GOT3 (cell line): ENCODE measurements around the gene PDZK1IP1.
A peak's percentile ranks its signal among the peaks of the same experiment; 100 is the strongest.
"Not testable (repeated sequence)": the region's sequence is repeated elsewhere in the genome, so short reads cannot be mapped to it uniquely, and the experiment has no call there.

Source experiments
- DNase-seq: peaks from one replicate; lab custom pipeline; 2025; ENCODE audit warnings: mixed read lengths; lab: John Stamatoyannopoulos, UW

PDZK1IP1 gene

DNA sequence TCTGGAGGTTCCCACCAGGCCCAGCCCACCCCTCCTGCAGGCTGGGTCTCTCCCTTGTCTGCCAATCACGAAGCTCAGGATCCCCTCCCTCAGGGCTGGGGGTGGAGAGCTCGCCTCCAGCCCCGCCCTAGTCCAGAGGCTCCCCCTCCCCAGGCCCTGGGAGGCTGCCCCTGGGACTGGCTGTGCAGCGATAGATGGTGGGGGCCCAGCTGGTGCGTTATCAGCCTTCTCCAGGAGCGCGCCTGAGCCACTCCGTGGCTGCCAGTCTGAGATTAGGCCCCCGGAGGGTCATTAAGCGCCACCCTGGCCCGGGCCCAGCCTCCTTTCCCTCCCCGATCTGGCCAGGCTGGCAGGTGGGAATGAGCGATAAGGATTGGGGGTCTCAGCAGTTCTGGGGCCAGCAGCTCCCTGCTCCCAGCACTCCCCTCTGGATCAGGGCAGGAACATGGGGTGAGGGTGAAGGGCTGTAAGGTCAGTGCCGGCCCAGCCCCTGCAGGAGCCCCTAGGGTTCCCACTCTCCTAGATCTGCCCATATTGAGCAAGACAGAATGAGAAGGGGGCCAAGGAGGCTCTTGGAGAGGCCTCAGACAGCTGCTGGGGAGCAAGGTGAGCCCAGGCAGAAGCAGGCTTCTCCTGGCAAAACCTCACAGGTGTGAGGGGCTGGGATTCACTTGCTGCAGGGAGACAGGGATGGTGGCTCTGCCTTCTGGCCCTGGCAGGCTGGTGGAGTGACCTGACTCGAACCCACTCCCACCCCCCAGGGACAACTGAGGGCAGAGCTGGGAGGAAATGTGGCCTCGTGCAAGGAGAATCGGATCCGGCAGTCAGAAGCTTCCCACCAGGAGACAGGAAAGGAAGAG, 8.5 kb downstream of the PDZK1IP1 start:
- no peak for DNase-seq

DNA sequence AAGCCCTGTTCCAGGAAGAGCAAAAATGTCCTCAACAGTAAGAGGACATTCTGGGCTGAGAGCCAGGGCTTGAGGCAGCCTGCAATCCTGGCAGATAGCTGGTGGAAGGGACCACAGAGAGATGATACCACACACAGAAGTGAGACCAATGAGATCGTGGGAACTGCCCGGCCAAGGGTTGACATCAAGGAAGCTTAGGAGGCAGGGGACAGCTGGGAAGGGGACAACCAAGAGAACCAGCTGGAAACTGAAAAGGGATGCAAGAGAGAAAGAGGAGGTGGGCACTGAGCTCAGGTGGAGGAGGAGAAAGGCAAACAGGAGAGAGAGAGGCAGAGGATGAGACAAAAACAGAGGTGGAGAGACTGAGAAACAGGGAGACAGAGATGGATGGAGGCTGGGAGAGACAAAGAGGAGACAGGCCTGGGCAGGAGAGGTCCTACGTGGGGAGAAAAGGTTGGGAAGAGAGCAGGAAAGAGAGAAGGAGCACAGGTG, 9.2 kb downstream of the PDZK1IP1 start:
- DNase-seq: no peak

DNA sequence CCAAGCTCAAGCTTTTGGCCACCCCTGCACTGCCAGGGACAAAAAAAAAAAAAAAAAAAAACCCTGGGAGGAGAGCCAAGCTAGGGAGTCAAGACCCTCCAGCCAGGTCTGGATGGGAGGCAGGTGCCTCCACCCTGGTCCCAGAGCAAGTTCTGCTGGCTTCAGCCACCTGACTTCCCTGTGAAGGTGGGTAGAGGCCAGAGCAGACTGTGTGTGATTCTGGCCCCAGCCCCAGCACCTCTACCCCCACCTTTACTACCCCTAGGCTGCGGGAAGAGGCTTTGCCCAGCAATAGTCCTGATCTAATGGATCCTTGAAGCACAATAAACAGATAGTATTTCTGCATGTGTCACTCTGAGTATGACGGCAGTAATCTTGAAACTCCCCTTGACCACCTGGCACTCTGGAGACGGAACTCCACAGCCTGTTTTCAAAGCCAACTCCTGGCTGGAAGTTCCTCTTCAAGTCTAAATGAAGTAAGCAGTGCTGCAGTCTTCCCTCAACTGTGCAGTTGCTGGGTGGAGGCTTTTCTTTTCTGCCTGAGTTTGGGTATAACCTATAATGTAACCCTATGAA, 9.8 kb downstream of the PDZK1IP1 start:
- DNase-seq: no peak

DNA sequence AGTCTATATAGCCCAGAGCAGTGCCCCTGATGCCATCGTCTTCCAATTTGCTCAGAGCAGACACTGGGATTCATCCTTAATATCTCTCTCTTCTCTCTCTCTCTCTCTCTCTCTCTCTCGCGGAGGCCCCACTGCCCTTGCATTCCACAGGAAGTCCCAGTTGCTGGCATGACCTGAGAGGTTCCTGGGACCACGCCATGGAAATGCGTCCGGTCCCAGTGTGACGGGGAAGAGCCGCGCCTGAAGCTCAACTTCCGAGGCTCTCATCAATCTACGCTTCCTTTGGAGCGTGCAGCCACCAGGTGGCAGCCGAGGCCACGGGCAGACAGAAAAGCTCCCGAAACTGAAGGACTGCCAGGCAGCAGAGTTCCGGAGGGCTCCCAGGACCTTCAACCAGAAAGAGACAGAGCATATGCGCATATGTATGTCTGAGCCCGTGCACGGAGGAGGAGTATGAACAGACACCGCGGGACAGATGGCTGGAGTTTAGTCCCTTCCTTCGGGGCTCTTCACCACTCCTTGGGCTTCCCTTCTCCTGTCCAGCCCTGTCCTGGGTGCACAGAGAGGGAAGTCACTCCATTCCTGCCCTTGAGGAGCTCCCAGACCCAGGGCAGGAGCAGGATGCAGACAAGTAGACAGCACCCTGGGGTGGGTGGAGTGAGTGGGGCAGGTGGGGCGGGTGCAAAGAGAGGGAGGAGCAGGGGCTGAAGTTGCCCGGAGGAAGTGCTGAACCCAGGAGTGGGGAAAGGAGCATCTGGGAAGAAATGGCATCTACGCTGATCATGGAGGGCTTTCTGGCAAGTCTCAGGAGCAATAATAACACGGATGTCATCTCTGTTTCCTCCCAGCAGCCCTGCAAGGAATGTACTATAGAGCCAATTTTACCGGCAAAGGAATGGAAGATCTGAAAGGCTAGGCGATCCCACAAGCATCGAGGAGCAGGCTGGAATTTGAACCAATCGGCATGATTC, 10.5 kb downstream of the PDZK1IP1 start:
- DNase-seq: peak; percentile 78

DNA sequence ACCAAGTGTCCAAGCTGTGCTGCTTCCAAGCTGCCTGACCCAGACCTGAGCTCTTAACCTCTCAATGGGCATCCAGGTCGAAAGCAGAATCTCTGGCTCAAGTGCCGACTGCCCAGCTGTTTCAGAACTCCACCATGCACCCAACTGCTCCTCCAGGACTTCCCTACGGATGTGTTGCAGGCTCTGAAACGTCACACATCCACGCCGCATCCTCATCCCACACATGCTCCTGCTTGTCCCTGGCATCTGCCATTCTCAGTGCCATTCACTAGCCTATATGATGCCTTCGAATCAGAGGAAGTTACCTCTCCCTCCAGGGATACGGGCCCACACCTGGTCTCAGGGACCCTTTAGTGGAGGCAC, 11.2 kb downstream of the PDZK1IP1 start:
- DNase-seq: no peak

DNA sequence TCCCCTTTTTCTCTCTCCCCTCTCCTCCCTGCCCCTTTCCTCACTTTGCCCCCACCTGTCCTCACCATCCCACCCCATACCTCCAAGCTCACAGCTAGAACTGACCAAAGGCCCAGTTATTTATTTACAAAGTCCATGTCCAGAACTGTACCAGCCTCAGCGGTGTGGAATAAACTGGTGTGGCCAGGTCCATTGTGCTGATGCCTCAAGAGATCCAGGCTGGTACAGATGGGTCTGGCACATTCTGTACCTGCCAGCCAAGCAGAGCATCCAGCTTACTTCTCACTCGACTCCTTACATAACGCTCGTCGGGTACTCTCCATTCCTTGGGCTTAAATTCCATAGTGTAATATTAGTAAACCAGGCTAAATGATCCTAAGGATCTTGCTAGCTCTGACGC, 11.8 kb downstream of the PDZK1IP1 start:
- DNase-seq: no peak

DNA sequence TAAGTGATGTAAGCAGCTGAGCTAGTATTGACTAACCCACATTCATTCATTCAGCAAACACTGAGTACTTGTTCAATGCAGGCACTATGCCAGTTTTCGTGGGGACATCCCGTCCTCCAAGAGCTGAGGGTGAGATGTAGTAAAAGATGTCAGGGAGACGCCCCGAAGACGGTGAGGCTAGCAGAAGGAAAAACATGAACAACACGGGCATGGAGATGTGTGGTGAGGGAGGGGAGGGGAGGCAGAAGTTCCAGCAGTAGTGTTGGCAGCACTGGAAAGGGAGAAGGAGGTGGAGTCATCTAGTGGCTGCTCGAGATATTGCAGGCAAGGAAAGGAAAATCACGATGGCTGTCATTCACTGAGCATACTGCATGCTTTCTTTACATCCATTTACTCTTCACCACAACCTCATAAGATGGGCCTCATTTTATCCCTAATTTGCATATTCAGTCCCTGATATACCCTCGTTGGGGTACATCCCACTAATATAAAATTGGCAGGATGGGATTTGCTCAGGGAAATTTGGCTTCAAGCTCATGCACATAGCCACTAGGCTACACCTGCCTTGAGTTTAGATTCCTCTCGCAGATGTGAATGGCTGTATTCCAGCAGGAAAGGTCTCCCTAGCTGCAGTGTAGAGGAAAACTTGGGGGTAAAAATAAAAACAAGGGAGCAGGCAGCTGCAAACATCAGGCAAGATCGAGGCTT, 14.5 kb downstream of the PDZK1IP1 start:
- no peak for DNase-seq

DNA sequence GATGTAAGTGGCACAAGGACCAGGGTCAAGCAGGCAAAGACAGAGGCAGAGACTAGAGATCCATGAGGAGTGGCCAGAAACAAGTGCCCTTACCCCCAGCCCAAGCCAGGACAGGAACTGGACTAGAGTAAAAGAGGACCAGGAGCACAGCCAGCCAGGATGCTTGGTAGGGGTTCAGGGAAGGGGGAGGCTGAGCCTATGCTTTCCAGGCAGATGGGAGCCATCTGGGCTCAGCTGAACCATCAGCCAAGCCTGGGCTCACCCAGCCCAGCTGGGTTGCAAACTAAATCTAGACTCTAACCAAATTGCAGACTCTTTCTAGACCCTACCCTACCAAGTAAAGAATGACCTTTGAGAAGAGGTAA, 15.2 kb downstream of the PDZK1IP1 start:
- no peak for DNase-seq

DNA sequence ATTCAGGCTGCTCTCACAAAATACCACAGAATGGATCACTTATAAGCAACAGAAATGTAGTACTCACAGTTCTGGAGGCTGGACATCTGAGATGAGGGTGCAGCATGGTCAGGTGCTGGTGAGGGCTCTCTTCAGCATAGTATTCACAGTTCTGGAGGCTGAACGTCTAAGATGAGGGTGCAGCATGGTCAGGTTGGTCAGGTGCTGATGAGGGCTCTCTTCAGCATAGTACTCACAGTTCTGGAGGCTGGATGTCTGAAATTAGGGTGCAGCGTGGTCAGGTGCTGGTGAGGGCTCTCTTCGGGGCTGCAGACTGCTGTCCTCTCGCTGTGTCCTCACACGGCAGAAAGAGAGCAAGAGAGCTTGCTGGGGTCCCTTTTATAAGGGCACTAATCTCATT, 17.1 kb downstream of the PDZK1IP1 start:
- no peak for DNase-seq

DNA sequence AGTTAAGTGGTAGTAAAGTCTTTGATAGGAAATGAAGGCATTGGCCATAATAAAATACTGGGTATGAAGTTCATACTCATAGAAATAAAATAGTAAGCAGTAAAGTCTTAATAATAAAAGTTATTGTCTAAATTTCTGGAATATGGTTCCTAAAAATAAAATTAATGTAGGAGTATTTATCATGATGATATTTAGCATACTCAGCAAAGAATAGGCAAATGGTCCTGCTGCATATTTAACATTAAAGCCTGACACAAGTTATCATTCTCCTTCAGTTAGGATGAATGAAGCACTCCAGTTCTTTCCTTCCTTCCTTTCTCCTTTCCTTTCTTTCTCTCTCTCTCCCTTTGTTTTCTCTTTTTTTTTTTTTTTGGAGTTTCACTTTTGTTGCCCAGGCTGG, 25.3 kb downstream of the PDZK1IP1 start:
- DNase-seq: no peak

DNA sequence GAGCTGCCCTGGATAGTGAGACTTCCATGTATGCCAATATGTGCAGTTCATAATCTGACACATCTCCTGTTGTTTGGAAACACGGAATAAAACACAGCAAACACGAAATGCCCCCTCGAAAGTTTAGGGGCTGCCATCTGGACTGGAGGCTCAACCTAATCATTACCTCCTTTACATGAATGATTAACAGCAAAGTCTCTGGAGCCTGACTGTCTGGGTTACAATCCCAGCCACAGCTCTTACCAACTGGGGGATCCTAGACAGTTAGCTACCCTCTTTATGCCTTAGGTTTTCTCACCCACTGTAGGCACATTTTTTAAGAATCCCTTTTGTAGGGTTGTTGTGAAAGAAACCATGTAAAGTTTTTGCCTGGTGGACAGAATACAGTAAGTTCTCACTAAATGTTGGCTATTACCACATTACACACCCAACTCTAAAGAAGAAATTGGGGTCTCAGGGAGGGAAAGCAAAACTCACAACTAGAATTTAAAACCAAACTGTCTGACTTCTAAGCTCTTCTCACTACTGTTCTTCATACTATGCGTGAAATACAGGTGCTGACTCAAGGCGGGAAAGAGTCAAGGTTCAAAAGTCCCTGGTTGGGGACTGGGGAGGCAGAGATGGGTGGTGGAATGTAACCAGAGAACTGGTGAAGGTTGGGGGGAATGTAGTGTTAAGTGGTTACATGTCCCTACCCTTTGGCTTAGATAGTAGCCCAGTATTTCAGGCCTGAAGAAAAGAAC, 28.4 kb downstream of the PDZK1IP1 start:
- DNase-seq: no peak

DNA sequence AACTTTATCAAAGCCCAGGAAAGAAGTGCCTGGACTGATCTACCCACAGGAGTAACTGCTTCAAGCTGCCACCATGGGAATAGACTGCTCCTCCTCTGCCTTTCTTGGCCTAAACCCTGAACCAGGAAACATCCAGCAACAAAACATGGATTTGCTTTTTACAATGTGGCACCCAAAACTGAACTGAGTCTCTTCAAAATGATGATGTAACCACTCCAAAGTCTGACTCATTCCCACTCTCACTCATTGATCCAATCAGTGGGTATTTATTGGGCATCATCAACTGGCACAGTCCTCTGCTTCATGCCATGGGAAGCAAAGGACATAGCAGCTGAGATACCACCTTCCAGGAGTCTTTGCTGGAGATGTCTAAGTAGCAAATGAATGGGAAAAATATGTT, 29.1 kb downstream of the PDZK1IP1 start:
- DNase-seq: no peak

DNA sequence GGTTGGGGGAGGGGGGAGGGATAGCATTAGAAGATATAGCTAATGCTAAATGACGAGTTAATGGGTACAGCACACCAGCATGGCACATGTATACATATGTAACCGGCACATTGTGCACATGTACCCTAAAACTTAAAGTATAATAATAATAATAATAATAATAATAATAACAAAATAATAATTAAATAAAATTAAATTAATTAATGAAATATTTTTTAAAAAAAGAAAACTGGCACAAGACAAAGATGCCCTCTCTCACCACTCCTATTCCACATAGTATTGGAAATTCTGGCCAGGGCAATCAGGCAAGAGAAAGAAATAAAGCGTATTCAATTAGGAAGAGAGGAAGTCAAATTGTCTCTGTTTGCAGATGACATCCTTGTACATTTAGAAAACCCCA, 31.9 kb downstream of the PDZK1IP1 start:
- not testable (repeated sequence) for DNase-seq

DNA sequence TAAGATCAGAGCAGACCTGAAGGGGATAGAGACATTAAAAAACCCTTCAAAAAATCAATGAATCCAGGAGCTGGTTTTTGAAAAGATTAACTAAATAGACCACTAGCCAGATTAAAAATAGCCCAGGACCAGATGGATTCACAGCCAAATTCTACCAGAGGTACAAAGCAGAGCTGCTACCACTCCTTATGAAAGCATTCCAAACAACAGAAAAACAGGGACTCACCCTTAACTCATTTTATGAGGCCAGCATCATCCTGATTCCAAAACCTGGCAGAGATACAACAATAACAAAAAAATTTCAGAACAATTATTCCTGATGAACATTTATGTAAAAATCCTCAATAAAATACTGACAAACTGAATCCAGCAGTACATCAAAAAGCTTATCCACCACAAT, 33.4 kb downstream of the PDZK1IP1 start:
- DNase-seq: not testable (repeated sequence)

DNA sequence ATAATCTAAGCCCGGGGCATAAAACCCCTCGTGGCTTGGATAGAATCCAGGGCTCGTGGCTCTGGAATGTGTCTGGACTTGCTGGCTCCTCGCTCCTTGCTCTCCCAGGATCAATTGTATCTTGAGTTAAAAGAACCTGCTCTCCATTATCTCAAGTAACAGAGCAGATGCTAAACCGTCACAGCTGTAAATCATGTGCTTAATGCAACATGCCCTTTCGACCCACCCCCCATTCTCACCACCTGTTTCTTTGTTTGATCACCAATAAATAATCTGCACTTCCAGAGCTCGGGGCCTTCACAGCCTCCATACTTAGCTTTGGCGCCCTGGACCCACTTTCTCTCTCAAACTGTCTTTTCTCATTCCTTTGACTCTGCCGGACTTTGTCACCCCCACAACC, 40.7 kb downstream of the PDZK1IP1 start:
- not testable (repeated sequence) for DNase-seq

DNA sequence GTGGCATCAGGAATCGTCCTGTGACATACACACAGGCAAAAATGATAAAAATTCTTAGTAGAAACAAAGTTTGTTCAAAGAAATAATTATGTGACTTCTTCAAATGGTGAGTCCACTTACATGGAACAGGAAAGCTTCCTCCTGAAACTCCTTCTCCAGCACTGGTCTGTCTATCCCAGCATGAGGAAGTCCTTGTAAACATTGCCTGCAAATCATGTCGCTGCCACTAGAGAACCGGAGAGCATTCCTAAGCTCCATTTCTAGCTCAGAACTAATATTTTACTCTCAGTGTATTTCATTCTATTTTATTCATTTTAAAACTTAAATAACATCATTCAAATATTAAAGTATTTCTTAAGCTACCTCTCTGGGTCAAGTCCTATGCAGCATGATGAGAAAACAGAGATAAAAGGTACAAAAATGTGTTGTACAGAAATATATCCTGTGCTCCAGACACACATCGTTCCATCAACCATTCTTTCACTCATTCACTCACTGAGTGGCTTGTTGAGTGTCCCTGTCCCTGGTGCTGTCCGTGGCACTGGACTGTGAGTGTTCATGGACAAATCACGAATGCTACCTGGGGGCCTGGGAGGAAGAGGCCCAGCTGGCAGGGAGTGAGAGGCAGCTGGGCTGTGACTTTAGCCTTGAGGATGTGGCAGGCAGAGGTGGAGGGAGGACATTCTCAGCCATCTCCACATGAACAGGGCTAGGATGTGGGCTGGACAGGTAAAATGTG, 42.6 kb downstream of the PDZK1IP1 start:
- DNase-seq: no peak

DNA sequence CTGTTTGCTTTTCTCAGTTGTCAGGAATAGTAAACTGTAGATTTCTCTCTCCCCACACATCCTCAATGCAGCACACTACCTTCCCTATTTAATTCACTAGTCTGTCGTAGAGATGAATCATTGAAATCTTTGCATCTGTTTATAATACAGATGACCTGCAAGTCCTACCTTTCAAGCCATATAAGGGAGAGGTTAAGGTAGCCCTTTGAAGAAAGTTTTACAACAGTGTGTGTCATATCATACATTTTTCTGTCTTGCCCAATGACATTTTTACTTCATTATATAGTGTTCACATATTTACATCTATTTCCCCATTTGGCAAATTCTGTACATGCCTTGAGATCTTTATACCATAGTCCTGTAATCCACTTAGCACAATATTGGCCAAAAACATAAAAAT, 43.3 kb downstream of the PDZK1IP1 start:
- DNase-seq: not testable (repeated sequence)

DNA sequence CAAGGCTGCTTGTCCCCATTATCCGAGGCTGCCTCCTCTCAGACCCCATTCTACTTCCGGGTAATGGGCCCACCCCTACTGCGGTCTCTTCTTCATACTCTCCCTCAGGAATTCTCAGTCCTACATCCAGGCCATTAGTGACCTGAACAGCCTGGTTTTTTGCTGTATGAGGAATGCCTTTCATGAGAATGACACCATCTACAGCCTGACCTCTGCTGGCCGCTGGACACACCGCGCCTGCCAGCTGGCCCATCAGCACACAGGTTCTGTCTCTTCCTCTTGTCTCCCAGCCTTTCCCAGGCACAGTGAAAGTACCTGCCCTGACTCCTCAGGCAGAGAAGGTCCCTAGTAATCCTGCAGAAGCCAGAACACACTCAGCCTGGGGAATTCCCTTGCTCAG, 46.2 kb downstream of the PDZK1IP1 start:
- not testable (repeated sequence) for DNase-seq

DNA sequence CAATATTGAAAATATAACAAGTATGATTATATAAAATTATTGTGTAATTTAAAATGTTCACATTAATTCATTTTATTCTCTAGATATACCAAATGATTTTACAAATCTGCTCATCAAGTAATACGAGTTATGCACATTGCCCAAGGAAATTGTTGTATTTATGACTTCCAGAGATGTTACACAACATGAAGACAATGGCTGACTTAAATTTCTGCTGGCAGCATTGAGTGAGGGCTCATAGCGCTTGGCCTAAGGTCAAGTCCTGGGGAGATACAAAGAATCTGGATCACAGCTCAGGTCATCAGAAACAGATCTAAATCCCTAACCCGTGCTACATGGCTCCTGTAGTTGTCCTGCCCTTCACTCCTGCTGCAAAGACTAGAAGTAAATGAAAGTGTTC, 49.5 kb downstream of the PDZK1IP1 start:
- not testable (repeated sequence) for DNase-seq

DNA sequence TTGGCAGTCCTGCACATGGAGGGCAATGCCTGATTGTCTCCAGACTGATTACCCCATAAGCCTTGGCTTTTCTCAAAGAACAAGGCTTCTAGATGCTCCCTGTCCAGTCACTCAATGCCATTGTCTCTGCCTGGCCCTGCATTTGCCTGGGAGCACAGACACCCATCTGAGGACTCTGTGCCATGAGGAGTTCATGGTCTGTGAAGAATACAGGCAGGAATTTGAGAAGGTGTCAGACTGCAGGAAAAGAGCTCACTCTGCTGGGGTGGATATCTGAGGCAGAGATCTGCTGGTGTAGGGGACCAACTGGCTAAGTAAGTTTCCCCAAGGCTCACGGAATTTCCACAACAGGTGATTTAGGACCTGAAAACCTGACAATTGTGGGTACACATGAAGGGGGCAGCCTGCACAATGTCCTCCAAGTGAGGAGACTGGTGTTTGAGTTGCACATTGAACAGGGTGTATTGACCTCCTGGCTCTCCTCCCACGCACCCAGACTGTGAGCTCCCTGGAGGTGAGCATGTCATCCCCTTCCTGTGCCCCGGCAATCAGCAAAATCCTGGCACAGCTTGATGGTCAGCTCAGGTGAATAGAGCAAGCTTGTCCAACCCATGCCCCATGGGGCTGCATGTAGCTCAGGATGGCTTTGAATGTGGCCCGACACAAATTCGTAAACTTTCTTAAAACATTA, 51.8 kb downstream of the PDZK1IP1 start:
- no peak for DNase-seq
